ENCODE results near the gene HRH3. TPM values are rescaled to one million over a fixed set of nuclear protein-coding genes. Genes with fewer than 3 reads are reported as not detected.

The HRH3 gene
- total and polyA plus RNA-seq, 3 experiments from 2014 or later: not detected

- Mint-ChIP-seq H3K36me3 (no peaks in the 10 kb centered on the region), H3K27me3 (peaks cover 1 to 16% of the 10 kb centered on the region in 2 donors), H3K4me1 (no peaks in the 10 kb centered on the region), H3K27ac (no peak overlapping the region), H3K4me3 (no peak overlapping the region), H3K9me3 (peaks cover 0 to 2% (median 0%) of the 10 kb centered on the region in 5 donors)
- no peaks in the 10 kb centered on the region for H3K36me3 ChIP-seq (ENCODE audit: insufficient read depth, low read length)
- H3K27ac ChIP-seq (ENCODE audit: low read depth, low read length): no peak overlapping the region
- H3K4me1 ChIP-seq (ENCODE audit: insufficient read depth, low read length): peaks cover under 1% of the 10 kb centered on the region
- H3K4me3 ChIP-seq (ENCODE audit: low read length): no peak overlapping the region
- no peaks in the 10 kb centered on the region for H3K27me3 ChIP-seq (ENCODE audit: insufficient read depth, low read length, poor library complexity, severe bottlenecking)
- no peaks in the 10 kb centered on the region for H3K9me3 ChIP-seq (ENCODE audit: low read length)
- CTCF ChIA-PET: no interaction called here
- DNase-seq: no peak
- POLR2A ChIA-PET: no interaction called here
Measured at GRCh38 chr20:62232194-62232593, 12.1 kb upstream of the HRH3 start.

- Mint-ChIP-seq H3K27ac (no peak overlapping the region), H3K9me3 (peaks cover 0 to 2% (median 0%) of the 10 kb centered on the region in 5 donors), H3K4me1 (no peaks in the 10 kb centered on the region), H3K36me3 (no peaks in the 10 kb centered on the region), H3K27me3 (peaks cover 1 to 21% of the 10 kb centered on the region in 2 donors), H3K4me3 (no peak overlapping the region)
- ChIA-PET CTCF (no interaction called here), POLR2A (no interaction called here)
- H3K27me3 ChIP-seq (ENCODE audit: insufficient read depth, low read length, poor library complexity, severe bottlenecking): no peaks in the 10 kb centered on the region
- H3K4me1 ChIP-seq (ENCODE audit: insufficient read depth, low read length): no peaks in the 10 kb centered on the region
- no peak overlapping the region for H3K4me3 ChIP-seq (ENCODE audit: low read length)
- H3K9me3 ChIP-seq (ENCODE audit: low read length): no peaks in the 10 kb centered on the region
- no peak overlapping the region for H3K27ac ChIP-seq (ENCODE audit: low read depth, low read length)
- H3K36me3 ChIP-seq (ENCODE audit: insufficient read depth, low read length): no peaks in the 10 kb centered on the region
- DNase-seq: no peak
Measured at GRCh38 chr20:62231292-62231691, 11.2 kb upstream of the HRH3 start.

GRCh38 chr20:62230696-62231095, 10.6 kb upstream of the HRH3 start:
- CTCF ChIA-PET: no interaction called here
- Mint-ChIP-seq H3K4me1 (no peaks in the 10 kb centered on the region), H3K4me3 (no peak overlapping the region), H3K9me3 (peaks cover 0 to 2% (median 0%) of the 10 kb centered on the region in 5 donors), H3K27ac (no peak overlapping the region), H3K27me3 (peaks cover 0 to 16% of the 10 kb centered on the region in 2 donors), H3K36me3 (no peaks in the 10 kb centered on the region)
- Histone ChIP-seq H3K27ac (ENCODE audit: low read depth, low read length) (no peak overlapping the region), H3K4me3 (ENCODE audit: low read length) (no peak overlapping the region), H3K4me1 (ENCODE audit: insufficient read depth, low read length) (no peaks in the 10 kb centered on the region), H3K27me3 (ENCODE audit: insufficient read depth, low read length, poor library complexity, severe bottlenecking) (no peaks in the 10 kb centered on the region), H3K36me3 (ENCODE audit: insufficient read depth, low read length) (no peaks in the 10 kb centered on the region), H3K9me3 (ENCODE audit: low read length) (no peaks in the 10 kb centered on the region)
- no peak for DNase-seq
- POLR2A ChIA-PET: no interaction called here

GRCh38 chr20:62230276-62230675, 10.2 kb upstream of the HRH3 start:
- H3K4me3 Mint-ChIP-seq: no peak overlapping the region
- POLR2A ChIA-PET: no interaction called here
- CTCF ChIA-PET: no interaction called here
- peaks cover 0 to 2% (median 0%) of the 10 kb centered on the region in 5 donors for H3K9me3 Mint-ChIP-seq
- H3K4me1 Mint-ChIP-seq: no peaks in the 10 kb centered on the region
- no peak for DNase-seq
- H3K27ac Mint-ChIP-seq: no peak overlapping the region
- Histone ChIP-seq H3K27me3 (ENCODE audit: insufficient read depth, low read length, poor library complexity, severe bottlenecking) (no peaks in the 10 kb centered on the region), H3K4me3 (ENCODE audit: low read length) (no peak overlapping the region), H3K27ac (ENCODE audit: low read depth, low read length) (no peak overlapping the region), H3K9me3 (ENCODE audit: low read length) (no peaks in the 10 kb centered on the region), H3K36me3 (ENCODE audit: insufficient read depth, low read length) (no peaks in the 10 kb centered on the region), H3K4me1 (ENCODE audit: insufficient read depth, low read length) (no peaks in the 10 kb centered on the region)
- H3K27me3 Mint-ChIP-seq: peaks cover 2 to 19% of the 10 kb centered on the region in 2 donors
- no peaks in the 10 kb centered on the region for H3K36me3 Mint-ChIP-seq

GRCh38 chr20:62229667-62230066, 9.6 kb upstream of the HRH3 start:
- Mint-ChIP-seq H3K36me3 (no peaks in the 10 kb centered on the region), H3K27me3 (peaks cover 7 to 20% of the 10 kb centered on the region in 2 donors), H3K4me1 (no peaks in the 10 kb centered on the region), H3K27ac (no peak overlapping the region), H3K4me3 (no peak overlapping the region), H3K9me3 (peaks cover 0 to 2% (median 0%) of the 10 kb centered on the region in 5 donors)
- Histone ChIP-seq H3K9me3 (ENCODE audit: low read length) (no peaks in the 10 kb centered on the region), H3K4me1 (ENCODE audit: insufficient read depth, low read length) (no peaks in the 10 kb centered on the region), H3K27ac (ENCODE audit: low read depth, low read length) (no peak overlapping the region), H3K36me3 (ENCODE audit: insufficient read depth, low read length) (no peaks in the 10 kb centered on the region), H3K27me3 (ENCODE audit: insufficient read depth, low read length, poor library complexity, severe bottlenecking) (no peaks in the 10 kb centered on the region), H3K4me3 (ENCODE audit: low read length) (no peak overlapping the region)
- DNase-seq: no peak
- ChIA-PET CTCF (no interaction called here), POLR2A (no interaction called here)

GRCh38 chr20:62228982-62229545, 9.0 kb upstream of the HRH3 start:
- ChIA-PET CTCF (no interaction called here), POLR2A (no interaction called here)
- H3K36me3 ChIP-seq (ENCODE audit: insufficient read depth, low read length): no peaks in the 10 kb centered on the region
- H3K27ac Mint-ChIP-seq: no peak overlapping the region
- no peak for DNase-seq
- H3K4me1 Mint-ChIP-seq: no peaks in the 10 kb centered on the region
- H3K27me3 ChIP-seq (ENCODE audit: insufficient read depth, low read length, poor library complexity, severe bottlenecking): no peaks in the 10 kb centered on the region
- H3K9me3 Mint-ChIP-seq: peaks cover 0 to 2% (median 0%) of the 10 kb centered on the region in 5 donors
- no peaks in the 10 kb centered on the region for H3K9me3 ChIP-seq (ENCODE audit: low read length)
- H3K4me3 ChIP-seq (ENCODE audit: low read length): no peak overlapping the region
- H3K4me1 ChIP-seq (ENCODE audit: insufficient read depth, low read length): no peaks in the 10 kb centered on the region
- no peak overlapping the region for H3K27ac ChIP-seq (ENCODE audit: low read depth, low read length)
- H3K36me3 Mint-ChIP-seq: no peaks in the 10 kb centered on the region
- H3K4me3 Mint-ChIP-seq: no peak overlapping the region
- peaks cover 11 to 25% of the 10 kb centered on the region in 2 donors for H3K27me3 Mint-ChIP-seq

- no peak overlapping the region for H3K27ac ChIP-seq (ENCODE audit: low read depth, low read length)
- peaks cover 15 to 20% of the 10 kb centered on the region in 2 donors for H3K27me3 Mint-ChIP-seq
- peaks cover 2% of the 10 kb centered on the region for H3K27me3 ChIP-seq (ENCODE audit: insufficient read depth, low read length, poor library complexity, severe bottlenecking)
- no peaks in the 10 kb centered on the region for H3K4me1 Mint-ChIP-seq
- no peak overlapping the region for H3K27ac Mint-ChIP-seq
- DNase-seq: no peak
- H3K36me3 Mint-ChIP-seq: no peaks in the 10 kb centered on the region
- POLR2A ChIA-PET: no interaction called here
- no peaks in the 10 kb centered on the region for H3K4me1 ChIP-seq (ENCODE audit: insufficient read depth, low read length)
- no peak overlapping the region for H3K4me3 Mint-ChIP-seq
- H3K36me3 ChIP-seq (ENCODE audit: insufficient read depth, low read length): no peaks in the 10 kb centered on the region
- no peaks in the 10 kb centered on the region for H3K9me3 Mint-ChIP-seq
- CTCF ChIA-PET: no interaction called here
- no peaks in the 10 kb centered on the region for H3K9me3 ChIP-seq (ENCODE audit: low read length)
- H3K4me3 ChIP-seq (ENCODE audit: low read length): no peak overlapping the region
Measured at GRCh38 chr20:62227977-62228958, 8.2 kb upstream of the HRH3 start.

GRCh38 chr20:62227591-62227976, 7.5 kb upstream of the HRH3 start:
- Histone ChIP-seq H3K27ac (ENCODE audit: low read depth, low read length) (no peak overlapping the region), H3K36me3 (ENCODE audit: insufficient read depth, low read length) (no peaks in the 10 kb centered on the region), H3K27me3 (ENCODE audit: insufficient read depth, low read length, poor library complexity, severe bottlenecking) (peaks cover 9% of the 10 kb centered on the region), H3K4me1 (ENCODE audit: insufficient read depth, low read length) (no peaks in the 10 kb centered on the region), H3K4me3 (ENCODE audit: low read length) (no peak overlapping the region), H3K9me3 (ENCODE audit: low read length) (no peaks in the 10 kb centered on the region)
- ChIA-PET CTCF (no interaction called here), POLR2A (no interaction called here)
- no peak for DNase-seq
- Mint-ChIP-seq H3K4me3 (no peak overlapping the region), H3K4me1 (no peaks in the 10 kb centered on the region), H3K27me3 (peaks cover 17 to 25% of the 10 kb centered on the region in 2 donors), H3K27ac (no peak overlapping the region), H3K36me3 (no peaks in the 10 kb centered on the region), H3K9me3 (no peaks in the 10 kb centered on the region)
